ENCODE results near the gene TRIM5.

DNA sequence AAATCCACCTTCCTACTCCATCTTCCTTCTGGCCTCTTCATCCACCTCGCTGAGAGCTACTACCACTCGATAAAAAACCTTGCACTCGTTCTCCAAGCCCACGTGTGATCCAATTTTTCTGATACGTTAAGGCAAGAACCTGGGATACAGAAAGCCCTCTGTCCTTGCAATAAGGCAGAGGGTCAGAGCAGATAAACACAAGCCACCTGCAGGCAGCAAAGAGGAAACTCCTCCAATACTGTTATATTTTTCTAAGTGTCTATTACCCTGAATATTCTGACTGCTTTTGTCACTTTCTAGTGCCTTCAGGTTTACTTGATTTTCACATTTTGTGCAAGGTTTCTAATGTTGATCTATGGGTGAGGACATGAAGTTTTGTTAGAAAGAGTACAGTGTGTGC, 26.6 kb downstream of the TRIM5 start:
- TF ChIP-seq, protein P1, sequence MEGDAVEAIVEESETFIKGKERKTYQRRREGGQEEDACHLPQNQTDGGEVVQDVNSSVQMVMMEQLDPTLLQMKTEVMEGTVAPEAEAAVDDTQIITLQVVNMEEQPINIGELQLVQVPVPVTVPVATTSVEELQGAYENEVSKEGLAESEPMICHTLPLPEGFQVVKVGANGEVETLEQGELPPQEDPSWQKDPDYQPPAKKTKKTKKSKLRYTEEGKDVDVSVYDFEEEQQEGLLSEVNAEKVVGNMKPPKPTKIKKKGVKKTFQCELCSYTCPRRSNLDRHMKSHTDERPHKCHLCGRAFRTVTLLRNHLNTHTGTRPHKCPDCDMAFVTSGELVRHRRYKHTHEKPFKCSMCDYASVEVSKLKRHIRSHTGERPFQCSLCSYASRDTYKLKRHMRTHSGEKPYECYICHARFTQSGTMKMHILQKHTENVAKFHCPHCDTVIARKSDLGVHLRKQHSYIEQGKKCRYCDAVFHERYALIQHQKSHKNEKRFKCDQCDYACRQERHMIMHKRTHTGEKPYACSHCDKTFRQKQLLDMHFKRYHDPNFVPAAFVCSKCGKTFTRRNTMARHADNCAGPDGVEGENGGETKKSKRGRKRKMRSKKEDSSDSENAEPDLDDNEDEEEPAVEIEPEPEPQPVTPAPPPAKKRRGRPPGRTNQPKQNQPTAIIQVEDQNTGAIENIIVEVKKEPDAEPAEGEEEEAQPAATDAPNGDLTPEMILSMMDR (IDR thresholded peaks at IDR 0.05; ENCODE audit: extremely low read depth in 1 of 2, insufficient read depth in 1 of 2, low read depth in 1 of 2, low read length in 2 of 2): no peak
- no peak for TF ChIP-seq POLR2A (IDR thresholded peaks at IDR 0.05; ENCODE audit: low read depth, low read length)
